Panc1 (cell line): ENCODE data around the gene ZFYVE26. TPM values are rescaled to one million over a fixed set of nuclear protein-coding genes. Genes with fewer than 3 reads are reported as not detected.

Experiments used
- ATAC-seq: fragments of 200-7000 bp; cut with Tn5 transposase; 2 replicates; pipeline ENCODE4 v1.9.1; 2020; ENCODE audit warnings: mild to moderate bottlenecking, moderate library complexity
- BruUV-seq: library from RNA; stranded (reverse); fragments of 400-500 nt; replicated peaks from 2 replicates; lab custom pipeline; 2021; lab: Mats Ljungman, UMichigan
- CTCF ChIA-PET: fragments of 300-600 bp; sonication (Branson Sonifier 250); formaldehyde crosslinking; loops from one replicate; lab custom pipeline; 2022; ENCODE audit warnings: antibody characterized with exemption; lab: Charles Lee
- POLR2A ChIA-PET: fragments of 300-600 bp; sonication (Branson Sonifier 250); formaldehyde crosslinking; loops from one replicate; lab custom pipeline; 2022; ENCODE audit warnings: antibody characterized with exemption; lab: Charles Lee
- DNase-seq: peaks from one replicate; pipeline ENCODE4 v3.0.0-alpha.2; 2010; ENCODE audit warnings: low read depth, low spot score
- H3K27ac ChIP-seq: 2 replicates; pipeline ENCODE4 v1.5.1; 2011; ENCODE audit warnings: mild to moderate bottlenecking, low read length, inconsistent platforms
- H3K27me3 ChIP-seq: fragments of 200-500 bp; sonication (Bioruptor generic); 2 replicates; pipeline ENCODE4 v1.6.0; 2014; ENCODE audit warnings: low read length, inconsistent platforms; ENCODE audit not compliant: control insufficient read depth, insufficient read depth
- H3K36me3 ChIP-seq: fragments of 200-500 bp; sonication (Bioruptor generic); 2 replicates; pipeline ENCODE4 v1.5.1; 2014; ENCODE audit warnings: inconsistent platforms, mild to moderate bottlenecking, low read length, moderate library complexity; ENCODE audit not compliant: control insufficient read depth, insufficient read depth
- H3K4me1 ChIP-seq: 2 replicates; pipeline ENCODE4 v1.5.1; 2011; ENCODE audit warnings: inconsistent platforms, mild to moderate bottlenecking, low read length, moderate library complexity; ENCODE audit not compliant: control insufficient read depth, insufficient read depth
- H3K4me3 ChIP-seq, 2 experiments: 2 replicates each; pipeline ENCODE4 v1.5.1; 2011 to 2012; ENCODE audit warnings: low read depth in 2 of 2, low read length in 2 of 2, mild to moderate bottlenecking in 2 of 2, inconsistent platforms in 1 of 2, moderate library complexity in 1 of 2
- H3K9me3 ChIP-seq: fragments of 200-500 bp; sonication (Bioruptor generic); 2 replicates; pipeline ENCODE4 v1.5.1; 2014; ENCODE audit warnings: low read depth, mild to moderate bottlenecking, inconsistent platforms, low read length, moderate library complexity; ENCODE audit not compliant: control insufficient read depth, insufficient read depth
- POLR2AphosphoS5 ChIP-seq: IDR thresholded peaks from 2 replicates; pipeline ENCODE4 v1.6.1; 2012; ENCODE audit warnings: mild to moderate bottlenecking, low read depth, low read length, moderate library complexity
- REST ChIP-seq, 2 experiments: IDR thresholded peaks; 2 replicates each; pipeline ENCODE4 v1.6.1; 2011 to 2012; ENCODE audit warnings: low read depth in 2 of 2, control low read depth in 1 of 2, low read length in 1 of 2, mild to moderate bottlenecking in 1 of 2, moderate library complexity in 1 of 2; ENCODE audit not compliant: insufficient read depth in 1 of 2
- SIN3A ChIP-seq: IDR thresholded peaks from 2 replicates; pipeline ENCODE4 v1.6.1; 2012; ENCODE audit warnings: low read depth, mild to moderate bottlenecking, low read length, moderate library complexity, borderline replicate concordance; ENCODE audit not compliant: insufficient read depth
- TCF7L2 ChIP-seq: IDR thresholded peaks from 2 replicates; pipeline ENCODE4 v1.6.1; 2011; ENCODE audit warnings: mild to moderate bottlenecking, low read depth, low read length, inconsistent platforms
- in situ Hi-C: cut with HindIII; loops from 2 replicates; pipeline ENCODE4 v1.10.0; 2016; ENCODE audit warnings: low sequenced_read_pairs, low pct_unique_long_range_greater_than_20kb
- intact Hi-C: fragments of 100-400 bp; cut with micrococcal nuclease; formaldehyde crosslinking; loops from one replicate; pipeline ENCODE4 v1.10.0; 2022; ENCODE audit not compliant: unreplicated experiment
- total RNA-seq: library from RNA; stranded (reverse); gene quantifications from one replicate; pipeline ENCODE4 v1.2.1, GENCODE V29; 2021; ENCODE audit not compliant: unreplicated experiment
- TF ChIP-seq, protein P1 (sequence below): fragments of 450-650 bp; IDR thresholded peaks from 2 replicates; pipeline ENCODE4 v1.5.1; 2017; ENCODE audit warnings: mild to moderate bottlenecking

Gene ZFYVE26
- total RNA-seq, 1 experiment from 2014 or later: 17.3 TPM

- no peak overlapping the region for H3K27ac ChIP-seq
- H3K4me1 ChIP-seq: no peaks in the 10 kb centered on the region
- 0 out of 2 replicates have a peak, but pooled peaks cover 2% of the 10 kb centered on the region for H3K36me3 ChIP-seq
- no peaks in the 10 kb centered on the region for H3K27me3 ChIP-seq
- no TSS peak for BruUV-seq
- no peak overlapping the region for H3K4me3 ChIP-seq
- no peak for DNase-seq
- ATAC-seq: no peak
- ChIA-PET CTCF (no interaction called here), POLR2A (no interaction called here)
- in situ Hi-C loops: no loop called here
- TF ChIP-seq, protein P1, sequence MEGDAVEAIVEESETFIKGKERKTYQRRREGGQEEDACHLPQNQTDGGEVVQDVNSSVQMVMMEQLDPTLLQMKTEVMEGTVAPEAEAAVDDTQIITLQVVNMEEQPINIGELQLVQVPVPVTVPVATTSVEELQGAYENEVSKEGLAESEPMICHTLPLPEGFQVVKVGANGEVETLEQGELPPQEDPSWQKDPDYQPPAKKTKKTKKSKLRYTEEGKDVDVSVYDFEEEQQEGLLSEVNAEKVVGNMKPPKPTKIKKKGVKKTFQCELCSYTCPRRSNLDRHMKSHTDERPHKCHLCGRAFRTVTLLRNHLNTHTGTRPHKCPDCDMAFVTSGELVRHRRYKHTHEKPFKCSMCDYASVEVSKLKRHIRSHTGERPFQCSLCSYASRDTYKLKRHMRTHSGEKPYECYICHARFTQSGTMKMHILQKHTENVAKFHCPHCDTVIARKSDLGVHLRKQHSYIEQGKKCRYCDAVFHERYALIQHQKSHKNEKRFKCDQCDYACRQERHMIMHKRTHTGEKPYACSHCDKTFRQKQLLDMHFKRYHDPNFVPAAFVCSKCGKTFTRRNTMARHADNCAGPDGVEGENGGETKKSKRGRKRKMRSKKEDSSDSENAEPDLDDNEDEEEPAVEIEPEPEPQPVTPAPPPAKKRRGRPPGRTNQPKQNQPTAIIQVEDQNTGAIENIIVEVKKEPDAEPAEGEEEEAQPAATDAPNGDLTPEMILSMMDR: no peak
- no peak for TF ChIP-seq TCF7L2
- no peak for TF ChIP-seq REST (IDR thresholded peaks at IDR 0.05; ENCODE audit: insufficient read depth in 1 of 2, low read depth in 2 of 2, low read length in 1 of 2)
- TF ChIP-seq POLR2AphosphoS5: no peak
- TF ChIP-seq SIN3A: no peak
- no peaks in the 10 kb centered on the region for H3K9me3 ChIP-seq
- intact Hi-C loops: no loop called here
These were observed 39.6 kb downstream of the ZFYVE26 start for GRCh38 chr14:67776653-67777322.

- POLR2A ChIA-PET: no interaction called here
- ATAC-seq (no peak), DNase-seq (peak; percentile 2)
- H3K9me3 ChIP-seq: no peaks in the 10 kb centered on the region
- intact Hi-C loops: no loop called here
- 0 out of 2 replicates have a peak, but pooled peaks cover 2% of the 10 kb centered on the region for H3K36me3 ChIP-seq
- H3K27me3 ChIP-seq: no peaks in the 10 kb centered on the region
- no peaks in the 10 kb centered on the region for H3K4me1 ChIP-seq
- no peak overlapping the region for H3K4me3 ChIP-seq
- no peak overlapping the region for H3K27ac ChIP-seq
- no TSS peak for BruUV-seq
- CTCF ChIA-PET: no interaction called here
- TF ChIP-seq POLR2AphosphoS5 (no peak), TCF7L2 (no peak), SIN3A (no peak), REST (IDR thresholded peaks at IDR 0.05; ENCODE audit: insufficient read depth in 1 of 2, low read depth in 2 of 2, low read length in 1 of 2) (no peak)
- TF ChIP-seq, protein P1: no peak
- in situ Hi-C loops: no loop called here
These were observed 42.5 kb downstream of the ZFYVE26 start for GRCh38 chr14:67773844-67774377.
